ENCODE measurements around the gene DDR2. TPM values are rescaled to one million over a fixed set of nuclear protein-coding genes. Genes with fewer than 3 reads are reported as not detected.
"Not testable (repeated sequence)": the region's sequence is repeated elsewhere in the genome, so short reads cannot be mapped to it uniquely, and the experiment has no call there.

The DDR2 gene
- 0.80 and 1.1 TPM in 2 replicates for total RNA-seq

DNA sequence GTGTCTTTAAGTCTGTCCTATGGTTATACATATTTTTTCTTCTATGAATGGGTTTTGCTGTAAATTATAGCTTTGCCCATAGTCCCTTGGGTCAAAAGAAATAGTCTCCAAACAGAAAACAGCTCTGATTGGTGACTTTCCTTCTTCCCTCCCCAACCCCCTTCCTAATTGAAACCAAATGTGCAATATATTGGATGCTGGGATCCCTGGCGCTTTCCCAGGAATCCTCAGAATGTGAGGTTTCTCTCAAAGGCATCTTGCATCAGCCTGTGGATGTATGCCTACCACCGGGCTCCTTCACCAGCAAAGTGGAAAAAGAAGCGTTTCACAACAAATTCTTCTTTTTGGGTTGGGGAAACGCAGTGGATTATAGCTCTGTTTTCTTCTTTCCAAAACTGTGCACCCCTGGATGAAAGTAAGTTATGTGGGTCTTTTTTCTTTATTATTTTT is at the start of gene DDR2:
Gene DDR2, plus strand, starts transcription at position 248 of the 450 bp plus-strand sequence. CDS start 86,600 bp downstream, outside the sequence.
- Mint-ChIP-seq H3K4me1 (ENCODE audit: low read depth) (peaks cover 2% of the 10 kb centered on the region), H3K9me3 (no peaks in the 10 kb centered on the region), H3K27ac (no peak within 1 kb of the TSS), H3K36me3 (ENCODE audit: low read depth) (no peaks in the 10 kb centered on the region), H3K27me3 (ENCODE audit: low read depth) (peaks cover 21% of the 10 kb centered on the region), H3K4me3 (ENCODE audit: low read depth) (no peak within 1 kb of the TSS)
- intact Hi-C loops (cut with micrococcal nuclease): no loop called here
- no peak for DNase-seq (ENCODE audit: low spot score)

DNA sequence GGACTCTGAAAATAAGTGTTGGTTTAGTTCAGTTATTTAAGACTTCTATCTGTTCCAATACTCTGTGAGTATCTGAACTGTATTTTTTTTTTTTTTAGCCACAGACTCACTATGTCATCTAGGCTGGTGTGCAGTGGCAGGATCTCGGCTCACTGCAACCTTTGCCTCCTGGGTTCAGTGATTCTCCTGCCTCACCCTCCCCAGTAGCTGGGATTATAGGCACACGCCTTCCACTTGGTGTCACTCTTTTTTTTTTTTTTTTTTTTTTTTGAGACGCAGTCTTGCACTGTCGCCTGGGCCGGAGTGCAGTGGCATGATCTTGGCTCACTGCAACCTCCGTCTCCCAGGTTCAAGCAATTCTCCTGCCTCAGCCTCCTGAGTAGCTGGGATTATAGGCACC is 49.4 kb upstream of the DDR2 start:
- H3K9me3 Mint-ChIP-seq; H3K4me1 Mint-ChIP-seq (ENCODE audit: low read depth); intact Hi-C loops (cut with micrococcal nuclease); H3K4me3 Mint-ChIP-seq (ENCODE audit: low read depth); H3K27ac Mint-ChIP-seq; DNase-seq (ENCODE audit: low spot score); H3K27me3 Mint-ChIP-seq (ENCODE audit: low read depth): not testable (repeated sequence)
- H3K36me3 Mint-ChIP-seq (ENCODE audit: low read depth): peaks cover 27% of the 10 kb centered on the region

DNA sequence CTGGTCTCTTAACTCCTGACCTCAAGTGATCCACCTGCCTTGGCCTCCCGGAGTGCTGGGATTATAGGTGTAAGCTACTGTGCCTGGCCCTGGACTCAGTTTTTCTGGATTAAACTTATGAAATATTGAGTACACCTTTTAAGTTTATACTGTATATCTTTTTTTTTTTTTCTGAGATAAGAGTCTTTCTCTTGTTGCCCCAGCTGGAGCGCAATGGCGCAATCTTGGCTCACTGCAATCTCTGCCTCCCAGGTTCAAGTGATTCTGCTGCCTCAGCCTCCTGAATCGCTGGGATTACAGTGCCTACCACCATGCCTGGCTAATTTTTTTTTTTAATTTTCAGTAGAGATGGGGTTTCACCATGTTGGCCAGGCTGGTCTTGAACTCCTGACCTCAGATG is 47.2 kb upstream of the DDR2 start:
- H3K9me3 Mint-ChIP-seq; DNase-seq (ENCODE audit: low spot score); H3K4me1 Mint-ChIP-seq (ENCODE audit: low read depth); H3K4me3 Mint-ChIP-seq (ENCODE audit: low read depth); H3K27me3 Mint-ChIP-seq (ENCODE audit: low read depth); H3K27ac Mint-ChIP-seq; intact Hi-C loops (cut with micrococcal nuclease): not testable (repeated sequence)
- H3K36me3 Mint-ChIP-seq (ENCODE audit: low read depth): peaks cover 32% of the 10 kb centered on the region

DNA sequence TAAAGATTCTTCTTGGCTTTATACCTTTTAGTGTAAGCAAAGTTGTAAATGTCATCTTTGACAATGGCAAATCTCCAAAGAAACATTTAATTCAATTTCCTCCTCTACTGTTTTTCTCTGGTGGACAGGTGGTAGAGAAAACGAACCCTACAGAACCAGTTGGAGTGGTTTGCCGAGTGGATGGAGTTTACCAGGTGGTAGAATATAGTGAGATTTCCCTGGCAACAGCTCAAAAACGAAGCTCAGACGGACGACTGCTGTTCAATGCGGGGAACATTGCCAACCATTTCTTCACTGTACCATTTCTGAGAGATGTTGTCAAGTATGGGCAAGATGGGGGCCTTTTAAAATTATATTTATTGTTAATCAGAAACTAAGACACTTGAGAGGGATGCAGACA is 44.9 kb upstream of the DDR2 start:
- H3K27ac Mint-ChIP-seq: no peak overlapping the region
- H3K4me1 Mint-ChIP-seq (ENCODE audit: low read depth): no peaks in the 10 kb centered on the region
- no peak overlapping the region for H3K4me3 Mint-ChIP-seq (ENCODE audit: low read depth)
- H3K27me3 Mint-ChIP-seq (ENCODE audit: low read depth): no peaks in the 10 kb centered on the region
- H3K9me3 Mint-ChIP-seq: no peaks in the 10 kb centered on the region
- intact Hi-C loops (cut with micrococcal nuclease): no loop called here
- H3K36me3 Mint-ChIP-seq (ENCODE audit: low read depth): peaks cover 32% of the 10 kb centered on the region
- no peak for DNase-seq (ENCODE audit: low spot score)

DNA sequence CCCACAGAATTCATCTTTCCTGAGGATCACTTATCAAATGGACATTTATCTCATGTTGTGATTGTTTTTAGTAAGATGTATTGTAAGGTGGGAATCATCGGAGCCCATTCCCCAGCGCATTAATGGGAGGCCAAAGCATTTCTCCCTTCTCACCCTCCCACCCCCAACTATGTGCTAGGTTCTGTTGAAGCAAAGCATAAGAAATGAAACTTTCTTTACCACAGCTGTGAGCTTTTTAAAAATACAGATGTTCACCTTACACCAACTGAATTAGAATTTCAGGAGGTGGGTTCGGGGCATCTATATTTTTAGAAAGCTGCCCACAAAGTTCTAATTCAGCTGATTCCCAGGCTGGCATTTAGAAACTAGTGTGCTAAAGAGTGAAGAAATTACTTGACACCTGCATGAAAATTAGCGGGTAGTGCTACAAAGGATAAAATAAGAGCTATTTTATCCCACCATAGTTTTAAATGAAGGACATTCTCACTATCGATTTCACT is 44.5 kb upstream of the DDR2 start:
- Mint-ChIP-seq H3K27me3 (ENCODE audit: low read depth) (no peaks in the 10 kb centered on the region), H3K9me3 (no peaks in the 10 kb centered on the region), H3K27ac (no peak overlapping the region), H3K36me3 (ENCODE audit: low read depth) (peaks cover 36% of the 10 kb centered on the region), H3K4me3 (ENCODE audit: low read depth) (no peak overlapping the region), H3K4me1 (ENCODE audit: low read depth) (no peaks in the 10 kb centered on the region)
- intact Hi-C loops (cut with micrococcal nuclease): no loop called here
- no peak for DNase-seq (ENCODE audit: low spot score)

DNA sequence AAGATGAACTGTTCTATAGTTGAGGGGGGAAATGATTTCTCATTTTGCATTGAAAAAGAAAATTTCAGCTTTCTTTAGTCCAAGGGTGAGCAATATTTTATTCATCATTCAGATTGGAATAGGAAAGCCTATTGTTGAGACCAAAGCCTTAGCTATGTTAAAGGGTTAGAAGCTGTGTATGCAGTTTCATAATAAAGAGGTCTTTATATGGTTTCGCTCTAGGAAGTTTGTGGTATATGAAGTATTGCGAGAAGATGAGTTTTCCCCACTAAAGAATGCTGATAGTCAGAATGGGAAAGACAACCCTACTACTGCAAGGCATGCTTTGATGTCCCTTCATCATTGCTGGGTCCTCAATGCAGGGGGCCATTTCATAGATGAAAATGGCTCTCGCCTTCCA is 42.2 kb upstream of the DDR2 start:
- H3K27ac Mint-ChIP-seq: no peak overlapping the region
- H3K36me3 Mint-ChIP-seq (ENCODE audit: low read depth): peaks cover 47% of the 10 kb centered on the region
- no peak for DNase-seq (ENCODE audit: low spot score)
- no peaks in the 10 kb centered on the region for H3K27me3 Mint-ChIP-seq (ENCODE audit: low read depth)
- no peaks in the 10 kb centered on the region for H3K4me1 Mint-ChIP-seq (ENCODE audit: low read depth)
- H3K4me3 Mint-ChIP-seq (ENCODE audit: low read depth): no peak overlapping the region
- intact Hi-C loops (cut with micrococcal nuclease): no loop called here
- H3K9me3 Mint-ChIP-seq: no peaks in the 10 kb centered on the region

DNA sequence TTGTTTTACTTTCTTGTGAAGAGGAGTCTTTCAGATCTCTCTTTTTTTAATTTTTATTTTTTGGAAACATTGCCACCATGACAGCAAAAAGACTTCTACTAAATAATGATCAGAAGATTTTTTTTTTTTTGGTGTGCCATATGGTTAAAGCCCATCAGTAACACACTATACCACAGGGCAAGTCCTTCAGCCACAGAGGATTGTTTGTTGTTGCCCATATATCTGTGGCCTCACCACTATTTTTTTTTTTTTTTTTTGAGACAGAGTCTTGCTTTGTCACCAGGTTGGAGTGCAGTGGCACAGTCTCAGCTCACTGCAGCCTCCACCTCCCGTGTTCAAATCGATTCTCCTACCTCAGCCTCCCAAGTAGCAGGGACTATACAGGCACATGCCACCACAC is 41.6 kb upstream of the DDR2 start:
- Mint-ChIP-seq H3K27me3 (ENCODE audit: low read depth) (no peaks in the 10 kb centered on the region), H3K27ac (no peak overlapping the region), H3K4me1 (ENCODE audit: low read depth) (no peaks in the 10 kb centered on the region), H3K4me3 (ENCODE audit: low read depth) (no peak overlapping the region), H3K36me3 (ENCODE audit: low read depth) (peaks cover 50% of the 10 kb centered on the region), H3K9me3 (no peaks in the 10 kb centered on the region)
- intact Hi-C loops (cut with micrococcal nuclease): no loop called here
- DNase-seq (ENCODE audit: low spot score): no peak

DNA sequence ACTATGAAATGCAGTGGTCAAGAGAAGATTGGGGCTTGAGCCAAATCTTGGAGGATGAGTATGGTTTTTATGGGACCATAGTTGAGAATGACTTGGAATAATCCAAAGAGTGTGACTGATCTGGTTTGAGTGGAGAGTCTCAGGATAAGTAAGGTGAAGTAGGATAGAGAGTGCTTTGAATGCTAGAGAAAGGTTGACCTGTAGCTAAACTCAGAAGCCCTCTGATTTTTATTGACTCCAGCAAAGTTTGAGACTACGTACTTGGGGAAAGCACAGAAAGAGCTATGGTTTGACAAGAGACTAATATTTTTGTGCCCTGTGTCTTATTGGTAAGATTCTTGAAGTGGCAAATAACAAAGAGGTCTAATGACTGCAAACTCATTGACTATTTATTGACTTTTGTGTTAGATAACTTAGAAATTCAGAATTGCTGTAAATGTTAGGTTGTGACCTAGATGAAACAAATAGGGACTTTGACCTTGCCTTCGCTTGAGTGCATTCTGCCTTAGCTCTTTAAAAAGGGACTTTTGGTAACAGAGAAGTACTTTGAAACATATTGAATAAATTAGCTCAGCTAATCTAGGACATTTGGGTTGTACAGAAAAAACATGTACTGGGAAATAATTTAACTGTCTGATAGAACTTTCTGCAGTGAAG is 35.6 kb upstream of the DDR2 start:
- Mint-ChIP-seq H3K27me3 (ENCODE audit: low read depth) (no peaks in the 10 kb centered on the region), H3K4me1 (ENCODE audit: low read depth) (no peaks in the 10 kb centered on the region), H3K4me3 (ENCODE audit: low read depth) (no peak overlapping the region), H3K36me3 (ENCODE audit: low read depth) (peaks cover 46% of the 10 kb centered on the region), H3K9me3 (no peaks in the 10 kb centered on the region), H3K27ac (no peak overlapping the region)
- intact Hi-C loops (cut with micrococcal nuclease): no loop called here
- no peak for DNase-seq (ENCODE audit: low spot score)

DNA sequence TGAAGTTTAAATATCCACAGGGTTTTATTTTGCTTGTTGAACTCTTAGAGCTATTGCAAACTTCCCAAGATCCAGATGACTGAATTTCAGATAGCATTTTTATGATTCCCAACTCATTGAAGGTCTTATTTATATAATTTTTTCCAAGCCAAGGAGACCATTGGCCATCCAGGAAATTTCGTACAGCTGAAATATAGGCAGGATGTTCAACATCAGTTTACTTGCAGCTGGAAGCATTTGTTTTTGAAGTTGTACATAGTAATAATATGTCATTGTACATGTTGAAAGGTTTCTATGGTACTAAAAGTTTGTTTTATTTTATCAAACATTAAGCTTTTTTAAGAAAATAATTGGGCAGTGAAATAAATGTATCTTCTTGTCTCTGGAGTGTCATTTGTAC is 32.8 kb upstream of the DDR2 start:
- no peak overlapping the region for H3K27ac Mint-ChIP-seq
- H3K4me1 Mint-ChIP-seq (ENCODE audit: low read depth): no peaks in the 10 kb centered on the region
- no peak for DNase-seq (ENCODE audit: low spot score)
- H3K36me3 Mint-ChIP-seq (ENCODE audit: low read depth): peaks cover 39% of the 10 kb centered on the region
- no peak overlapping the region for H3K4me3 Mint-ChIP-seq (ENCODE audit: low read depth)
- H3K9me3 Mint-ChIP-seq: no peaks in the 10 kb centered on the region
- intact Hi-C loops (cut with micrococcal nuclease): no loop called here
- no peaks in the 10 kb centered on the region for H3K27me3 Mint-ChIP-seq (ENCODE audit: low read depth)

DNA sequence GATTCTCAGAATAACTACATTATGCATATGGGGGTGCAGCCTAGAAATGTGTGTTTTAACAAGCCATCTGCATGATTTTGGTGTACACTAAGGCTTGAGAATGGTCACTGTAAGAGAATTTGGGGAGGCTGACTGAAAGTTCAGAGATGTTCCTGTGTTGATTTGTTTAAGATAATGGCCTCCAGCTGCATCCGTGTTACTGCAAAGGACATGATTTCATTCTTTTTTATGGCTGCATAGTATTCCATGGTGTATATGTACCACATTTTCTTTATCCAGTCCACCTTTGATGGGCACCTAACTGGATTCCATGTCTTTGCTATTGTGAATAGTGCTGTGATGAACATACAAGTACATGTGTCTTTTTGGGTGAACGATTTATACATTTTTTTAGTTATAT is 29.1 kb upstream of the DDR2 start:
- intact Hi-C loops (cut with micrococcal nuclease); H3K27me3 Mint-ChIP-seq (ENCODE audit: low read depth); H3K4me1 Mint-ChIP-seq (ENCODE audit: low read depth); DNase-seq (ENCODE audit: low spot score); H3K9me3 Mint-ChIP-seq; H3K27ac Mint-ChIP-seq; H3K4me3 Mint-ChIP-seq (ENCODE audit: low read depth): not testable (repeated sequence)
- H3K36me3 Mint-ChIP-seq (ENCODE audit: low read depth): peaks cover 25% of the 10 kb centered on the region

DNA sequence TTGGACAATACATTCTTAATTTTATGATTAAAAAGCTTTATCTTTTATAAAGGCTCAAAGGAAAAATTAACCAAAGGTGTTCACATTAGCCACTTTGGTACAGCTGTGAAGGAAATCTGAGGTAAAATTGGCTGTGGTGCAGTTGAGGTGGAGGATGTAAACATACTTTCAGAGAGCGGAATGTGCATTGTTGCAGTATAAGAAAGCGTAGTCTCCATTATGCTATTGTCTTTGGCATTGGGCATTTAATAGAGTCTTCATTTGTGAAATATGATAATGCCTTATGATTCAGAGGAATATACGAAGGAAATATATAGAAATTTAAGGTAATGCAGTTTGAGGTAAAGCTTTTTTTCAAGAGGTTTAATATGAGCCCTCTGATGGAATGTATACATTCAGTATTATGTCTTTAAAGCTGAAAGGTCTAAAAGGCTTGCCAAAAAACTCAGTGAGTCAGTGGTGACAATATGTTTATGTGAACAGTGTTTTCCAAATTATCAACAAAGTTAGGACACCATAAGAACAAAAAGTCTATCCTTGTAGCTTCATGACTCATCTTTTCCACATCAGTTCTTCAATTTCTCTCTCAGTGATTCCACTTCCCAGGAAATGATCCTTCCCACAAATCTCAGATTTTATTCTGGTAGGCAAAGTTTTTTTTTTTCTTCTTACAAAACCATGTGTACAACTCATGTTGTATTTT is 26.9 kb upstream of the DDR2 start:
- Mint-ChIP-seq H3K4me1 (ENCODE audit: low read depth) (no peaks in the 10 kb centered on the region), H3K27me3 (ENCODE audit: low read depth) (no peaks in the 10 kb centered on the region), H3K36me3 (ENCODE audit: low read depth) (peaks cover 13% of the 10 kb centered on the region), H3K27ac (no peak overlapping the region), H3K4me3 (ENCODE audit: low read depth) (no peak overlapping the region), H3K9me3 (no peaks in the 10 kb centered on the region)
- no peak for DNase-seq (ENCODE audit: low spot score)
- intact Hi-C loops (cut with micrococcal nuclease): no loop called here

DNA sequence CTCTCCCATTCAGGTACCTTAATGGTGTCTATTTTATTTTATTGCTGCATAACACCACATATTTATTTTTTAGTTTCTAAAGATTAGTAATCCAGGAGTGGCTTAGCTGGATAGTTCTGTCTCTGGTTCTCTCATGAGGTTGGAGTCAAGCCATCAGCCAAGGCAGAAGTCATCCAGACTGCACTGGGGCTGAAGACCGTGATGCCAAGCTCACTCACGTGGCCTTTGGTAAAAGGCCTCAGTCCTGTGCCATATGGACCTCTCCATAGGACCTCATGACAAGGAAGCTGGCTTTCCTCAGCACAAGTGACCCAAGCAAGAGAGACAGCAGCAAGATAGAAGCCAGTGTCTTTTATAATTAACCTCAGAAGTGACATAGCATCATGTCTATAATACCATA is 23.0 kb upstream of the DDR2 start:
- Mint-ChIP-seq H3K27ac (no peak overlapping the region), H3K9me3 (no peaks in the 10 kb centered on the region), H3K27me3 (ENCODE audit: low read depth) (no peaks in the 10 kb centered on the region), H3K4me3 (ENCODE audit: low read depth) (no peak overlapping the region), H3K4me1 (ENCODE audit: low read depth) (no peaks in the 10 kb centered on the region), H3K36me3 (ENCODE audit: low read depth) (no peaks in the 10 kb centered on the region)
- DNase-seq (ENCODE audit: low spot score): no peak
- intact Hi-C loops (cut with micrococcal nuclease): no loop called here

DNA sequence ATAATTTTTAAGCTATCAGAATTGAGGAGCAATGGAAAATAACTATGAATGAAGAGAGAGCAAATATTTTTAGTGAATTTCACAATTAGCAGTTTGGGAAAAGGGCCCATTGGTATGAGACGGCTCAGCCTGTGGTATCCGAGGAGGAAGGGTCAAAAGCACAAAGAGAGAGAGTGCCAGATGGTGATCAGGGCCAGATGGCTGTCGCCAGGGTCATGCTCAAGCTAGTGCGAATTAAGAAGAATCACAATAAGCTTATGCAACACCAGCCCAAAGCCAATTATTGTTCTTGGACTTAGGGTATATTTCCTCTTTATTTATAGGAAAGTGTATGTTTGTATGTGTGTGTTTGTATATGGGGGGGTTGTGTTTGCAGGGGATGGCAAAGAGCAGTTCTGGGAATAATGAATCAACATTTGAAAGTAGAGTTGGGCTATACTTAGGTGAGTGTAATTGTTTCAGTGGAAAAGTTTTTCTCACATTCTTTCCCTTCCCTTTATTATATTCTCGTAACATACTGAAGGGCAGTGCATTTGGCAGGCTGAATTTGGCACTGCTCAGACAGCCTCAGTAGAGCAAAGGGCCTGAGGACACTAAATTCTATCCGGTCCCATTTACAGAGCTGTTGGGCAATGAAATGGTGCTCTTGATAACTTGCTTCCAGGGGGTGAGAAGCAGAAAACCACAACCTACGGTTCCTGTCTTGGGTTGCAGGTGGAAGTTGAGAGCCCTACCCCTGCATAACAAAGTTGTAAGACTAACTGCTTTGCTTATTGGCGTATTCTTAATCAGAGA is 19.5 kb upstream of the DDR2 start:
- Mint-ChIP-seq H3K4me1 (ENCODE audit: low read depth) (no peaks in the 10 kb centered on the region), H3K4me3 (ENCODE audit: low read depth) (no peak overlapping the region), H3K36me3 (ENCODE audit: low read depth) (no peaks in the 10 kb centered on the region), H3K27me3 (ENCODE audit: low read depth) (peaks cover 5% of the 10 kb centered on the region), H3K27ac (no peak overlapping the region), H3K9me3 (peaks cover 16% of the 10 kb centered on the region)
- no peak for DNase-seq (ENCODE audit: low spot score)
- intact Hi-C loops (cut with micrococcal nuclease): loop anchor here (10.0 kb wide), 1 partner anchor 182 kb away; the partner anchor contains the start of gene HSD17B7
